Activated CD8-positive, alpha-beta memory T cell treated with anti-CD3 and anti-CD28 coated beads, Interleukin-2, amount 50 U/mL, for 1 hour (primary cell): Measurements from ENCODE around the gene FTO.
"Not testable (repeated sequence)": the region's sequence is repeated elsewhere in the genome, so short reads cannot be mapped to it uniquely, and the experiment has no call there.

Experiments
- DNase-seq: peaks from one replicate; pipeline ENCODE4 v3.0.0-alpha.2; 2020; ENCODE audit errors: extremely low read depth

Gene FTO

DNA sequence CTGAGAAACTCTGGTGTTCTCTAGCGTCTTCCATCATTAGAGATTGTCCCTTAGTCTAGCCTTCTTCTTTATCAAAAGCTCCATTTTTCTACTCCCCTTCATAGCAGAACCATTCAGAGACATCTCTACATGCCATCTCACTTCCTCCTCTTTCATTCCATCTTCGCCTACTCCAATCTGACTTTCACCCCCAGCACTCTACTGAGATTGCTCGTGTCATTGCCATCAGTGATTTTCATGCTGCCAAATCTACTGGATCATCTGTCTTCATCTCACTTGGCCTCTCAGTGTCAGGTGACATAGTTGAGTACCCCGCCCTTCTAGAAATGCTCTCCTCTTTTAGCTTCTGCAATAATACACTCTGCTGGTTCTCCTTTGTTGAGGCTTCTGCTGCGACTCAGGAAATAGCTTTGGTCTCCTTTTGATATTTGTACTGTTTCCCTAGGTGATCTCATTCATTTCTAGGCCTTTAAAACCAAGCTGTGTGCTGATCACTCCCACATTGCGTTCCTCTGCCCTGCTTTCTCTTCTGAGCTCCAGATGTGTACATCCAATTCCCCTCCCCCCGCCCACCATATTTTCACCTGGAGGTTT is 119.1 kb downstream of the FTO start:
- peak; percentile 13 for DNase-seq

DNA sequence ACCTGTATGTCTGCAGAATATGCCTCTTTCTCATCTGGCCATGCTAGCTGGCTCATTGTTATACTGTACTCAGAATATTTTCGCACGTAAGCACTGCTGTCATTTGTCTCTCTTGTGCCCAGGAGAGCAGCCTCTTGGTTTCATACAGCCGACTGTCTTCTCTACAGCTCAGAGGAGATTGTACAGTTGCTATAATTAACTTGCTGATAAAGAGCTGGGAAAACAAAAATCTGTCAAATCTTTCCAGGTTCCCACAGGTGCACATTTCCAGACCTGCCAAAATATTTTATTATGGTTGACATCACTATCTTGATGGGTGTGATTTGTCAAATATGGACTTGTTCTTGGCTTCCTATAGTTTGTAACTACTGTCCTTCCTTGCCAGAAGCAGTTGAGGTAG is 122.7 kb downstream of the FTO start:
- no peak for DNase-seq

DNA sequence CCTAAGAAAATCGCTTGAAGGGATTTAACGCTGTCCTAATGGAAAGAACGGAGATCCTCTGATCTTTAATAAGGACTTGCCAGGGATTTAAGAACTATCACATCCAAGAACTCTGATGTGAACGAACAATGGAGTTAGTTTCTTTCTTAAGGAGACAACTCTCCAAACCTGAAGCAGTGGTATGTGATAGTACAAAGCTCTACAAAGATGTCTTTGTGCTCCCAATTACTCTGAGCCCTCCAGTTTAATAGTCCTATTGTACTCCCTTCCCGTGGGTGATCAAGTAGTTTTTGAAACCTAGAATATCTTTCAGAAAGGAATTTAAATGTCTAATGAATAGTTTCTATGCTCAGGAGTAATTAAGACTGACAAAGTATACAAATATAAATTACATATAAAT is 123.8 kb downstream of the FTO start:
- no peak for DNase-seq

- no peak for DNase-seq
Measured at GRCh38 chr16:53829186-53829747, 125.3 kb downstream of the FTO start.

- DNase-seq: no peak
Measured at GRCh38 chr16:53832896-53833544, 129.1 kb downstream of the FTO start.

DNA sequence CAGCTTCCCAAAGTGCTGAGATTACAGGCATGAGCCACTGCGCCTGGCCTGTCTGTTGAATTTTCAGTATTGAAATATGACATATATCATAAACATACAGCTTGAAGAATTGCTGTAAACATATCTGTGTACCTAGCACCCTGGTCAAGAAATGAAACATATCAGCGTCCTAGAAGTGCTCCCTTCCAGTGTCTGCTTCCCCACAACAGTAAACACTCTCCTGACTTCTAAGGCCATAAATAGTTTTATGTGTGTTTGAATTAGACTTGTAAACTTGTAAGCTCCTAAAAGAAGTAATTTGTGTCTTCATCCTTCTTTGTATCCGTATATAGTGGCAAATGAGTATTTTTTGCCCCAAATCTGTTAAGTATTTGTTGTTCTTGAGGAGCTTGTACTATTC is 132.2 kb downstream of the FTO start:
- DNase-seq: no peak

DNA sequence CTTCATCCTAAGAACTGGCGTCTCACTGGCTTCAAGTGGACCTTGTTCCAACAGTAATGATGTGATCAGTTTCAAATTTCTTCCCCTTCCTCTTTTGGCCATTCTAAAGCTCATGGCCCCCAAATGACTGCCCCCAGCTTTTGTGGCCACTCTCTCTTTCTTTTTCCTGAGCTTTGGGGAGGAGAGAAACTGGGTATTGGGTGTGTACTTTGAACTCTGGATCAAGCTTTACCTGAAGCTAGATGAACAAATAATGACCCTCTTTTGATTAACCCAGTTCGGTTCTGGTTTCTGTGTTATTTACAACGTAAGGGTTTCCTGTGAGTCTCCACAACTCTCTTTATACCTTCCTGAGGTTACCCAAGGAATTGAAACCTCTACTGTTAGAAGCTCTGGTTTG is 132.7 kb downstream of the FTO start:
- no peak for DNase-seq

DNA sequence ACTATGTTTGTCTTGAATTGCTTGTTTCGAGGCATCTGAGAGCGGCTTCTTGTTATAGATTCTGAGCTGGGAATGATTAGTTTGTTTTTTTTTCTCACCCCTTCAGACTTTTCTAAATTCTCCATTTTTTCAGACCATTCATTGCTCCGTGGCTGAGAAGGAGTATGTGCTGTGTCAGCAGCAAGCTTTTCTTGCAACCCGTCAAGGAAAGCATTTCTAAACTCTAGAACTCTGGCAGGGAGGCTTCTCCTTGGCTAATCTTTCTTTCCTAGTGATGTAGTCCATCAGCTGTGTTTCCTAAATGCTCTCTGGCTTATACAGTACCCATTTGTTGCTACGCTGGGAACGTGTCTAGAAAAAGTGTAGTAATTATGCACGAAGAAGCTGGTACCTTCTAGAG is 133.5 kb downstream of the FTO start:
- DNase-seq: no peak

- DNase-seq: no peak
Measured at GRCh38 chr16:53839150-53839549, 135.2 kb downstream of the FTO start.

GRCh38 chr16:53840456-53840855 is 136.5 kb downstream of the FTO start:
- DNase-seq: no peak

GRCh38 chr16:53841884-53842283 is 137.9 kb downstream of the FTO start:
- DNase-seq: no peak

DNA sequence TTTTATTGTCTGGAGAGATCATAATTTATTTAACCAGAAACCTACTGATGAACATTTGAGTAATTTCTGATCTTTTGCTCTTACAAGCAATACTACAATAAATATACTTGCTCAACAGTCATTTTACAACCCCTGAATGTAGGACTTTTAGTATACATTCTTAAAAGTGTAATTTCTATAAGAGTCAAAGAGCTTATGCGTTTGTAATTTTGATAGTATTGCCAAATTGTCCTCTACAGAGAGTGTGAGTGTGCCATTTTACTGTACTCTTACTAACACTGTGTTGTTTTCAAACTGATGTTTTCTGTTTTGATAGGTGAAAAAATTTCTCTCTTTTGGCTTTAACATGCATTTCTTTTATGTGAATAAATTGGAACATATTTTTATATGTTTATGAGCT is 139.1 kb downstream of the FTO start:
- DNase-seq: no peak

- DNase-seq: no peak
Measured at GRCh38 chr16:53844804-53845203, 140.8 kb downstream of the FTO start.

DNA sequence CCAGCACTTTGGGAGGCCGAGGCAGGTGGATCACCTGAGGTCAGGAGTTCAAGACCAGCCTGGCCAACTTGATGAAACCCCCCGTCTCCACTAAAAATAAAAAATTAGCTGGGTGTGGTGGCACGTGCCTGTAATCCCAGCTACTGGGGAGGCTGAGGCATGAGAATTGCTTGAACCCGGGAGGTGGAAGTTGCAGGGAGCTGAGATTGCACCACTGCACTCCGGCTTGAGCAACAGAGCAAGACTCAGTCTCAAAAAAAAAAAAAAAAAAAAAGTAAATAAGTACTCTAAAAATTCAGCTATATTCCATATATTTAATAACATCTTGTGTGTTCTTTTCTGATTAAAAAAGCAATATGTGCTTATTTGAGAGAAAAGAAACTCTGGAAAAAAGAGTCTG is 142.6 kb downstream of the FTO start:
- not testable (repeated sequence) for DNase-seq

- no peak for DNase-seq
Measured at GRCh38 chr16:53846971-53847370, 143.0 kb downstream of the FTO start.

GRCh38 chr16:53848277-53848942 is 144.5 kb downstream of the FTO start:
- no peak for DNase-seq

DNA sequence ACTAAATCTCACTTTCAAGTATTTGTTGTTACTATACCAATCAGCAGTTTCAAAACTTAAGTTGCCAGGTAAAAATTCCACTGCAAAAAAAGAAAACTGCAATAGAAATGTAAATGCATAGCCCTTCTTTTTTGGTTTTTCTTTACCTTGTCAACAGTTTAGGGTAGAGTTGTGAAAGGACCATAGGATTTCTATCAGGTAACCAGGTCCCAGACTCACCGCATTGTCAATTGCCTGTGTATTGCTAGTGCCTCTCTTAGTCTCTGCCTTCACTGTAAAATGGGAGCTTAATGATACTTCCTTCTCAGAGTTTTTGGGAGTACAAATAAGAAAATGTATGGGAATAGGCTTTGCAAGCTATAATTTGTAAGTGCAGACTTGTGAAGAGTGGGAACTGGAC is 145.0 kb downstream of the FTO start:
- DNase-seq: no peak

GRCh38 chr16:53849585-53849984 is 145.6 kb downstream of the FTO start:
- DNase-seq: no peak

- no peak for DNase-seq
Measured at GRCh38 chr16:53849994-53850393, 146.0 kb downstream of the FTO start.

GRCh38 chr16:53852678-53853077 is 148.7 kb downstream of the FTO start:
- no peak for DNase-seq

- no peak for DNase-seq
Measured at GRCh38 chr16:53855056-53855455, 151.1 kb downstream of the FTO start.

DNA sequence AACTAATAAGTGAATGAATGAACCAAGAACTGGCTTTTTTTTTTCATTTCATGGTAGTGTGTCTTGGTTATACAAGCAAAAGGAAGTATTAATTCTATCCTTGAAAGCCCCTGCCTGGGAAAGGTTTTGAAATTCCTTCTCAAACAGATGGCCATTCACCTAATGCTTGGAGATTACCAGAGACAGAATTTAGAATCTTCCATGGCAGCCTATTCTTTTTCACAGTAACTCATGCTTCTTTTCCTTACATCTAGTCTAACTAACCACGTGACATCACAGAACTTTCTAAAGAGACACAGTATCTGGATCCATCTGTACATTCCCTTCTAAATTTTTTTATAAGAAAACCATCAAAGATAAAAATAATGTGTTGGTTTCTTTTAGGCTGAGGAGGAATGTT is 151.6 kb downstream of the FTO start:
- DNase-seq: no peak

GRCh38 chr16:53859995-53860540 is 156.1 kb downstream of the FTO start:
- no peak for DNase-seq
